Measurements from ENCODE around the gene NFYA. TPM values are rescaled to one million over a fixed set of nuclear protein-coding genes. Genes with fewer than 3 reads are reported as not detected.

The NFYA gene
- total RNA-seq, 1 experiment from 2014 or later, result 43.0 TPM

- Histone ChIP-seq H2AFZ (ENCODE audit: low read length) (no peak overlapping the region), H3K79me1 (ENCODE audit: insufficient read depth, low read depth, low read length, poor library complexity, severe bottlenecking) (peaks cover 7% of the 10 kb centered on the region), H3K56ac (ENCODE audit: insufficient read length, low read depth, low read length) (no peak overlapping the region), H3K4me1 (ENCODE audit: insufficient read depth, low read length) (no peaks in the 10 kb centered on the region), H3K4ac (ENCODE audit: low read depth, low read length) (no peak overlapping the region), H4K5ac (ENCODE audit: insufficient read length, low read depth, low read length) (no peak overlapping the region), H3K27ac (ENCODE audit: insufficient read length, low read depth, low read length) (no peak overlapping the region), H3T11ph (ENCODE audit: low read length) (no peak overlapping the region), H3K9ac (ENCODE audit: extremely low read depth, insufficient read length, low read length) (no peak overlapping the region), H3K23me2 (ENCODE audit: insufficient read length, low read depth, low read length, poor library complexity, severe bottlenecking) (peaks cover 9% of the 10 kb centered on the region), H2BK12ac (ENCODE audit: insufficient read length, low read depth, low read length) (no peak overlapping the region), H4K91ac (ENCODE audit: insufficient read length, low read depth, low read length) (no peak overlapping the region), H3K4me2 (ENCODE audit: insufficient read depth, insufficient read length, low read length) (no peak overlapping the region), H2AK5ac (ENCODE audit: insufficient read length, low read length) (no peak overlapping the region), H2BK120ac (ENCODE audit: low read depth, low read length, poor library complexity, severe bottlenecking) (no peak overlapping the region), H2BK15ac (ENCODE audit: low read depth, low read length) (no peak overlapping the region), H3K14ac (ENCODE audit: insufficient read depth, low read length) (no peak overlapping the region), H2BK20ac (ENCODE audit: low read depth, low read length, poor library complexity, severe bottlenecking) (no peak overlapping the region), H3K9me3 (ENCODE audit: control insufficient read depth, low read depth, low read length) (no peaks in the 10 kb centered on the region), H4K20me1 (ENCODE audit: control insufficient read depth, insufficient read depth, insufficient read length) (peaks cover 2% of the 10 kb centered on the region), H2BK5ac (ENCODE audit: insufficient read length, low read length) (no peak overlapping the region), H3K79me2 (ENCODE audit: insufficient read depth, low read length) (peaks cover 42% of the 10 kb centered on the region), H3K18ac (ENCODE audit: insufficient read length, low read depth, low read length) (no peak overlapping the region), H4K8ac (replicated peaks; ENCODE audit: insufficient read length, low read depth, low read length) (no peak overlapping the region), H3K23ac (ENCODE audit: insufficient read length, low read depth, low read length) (no peak overlapping the region), H3K27me3 (ENCODE audit: insufficient read depth, low read length) (no peaks in the 10 kb centered on the region)
- peak overlapping the region; percentile 0 to 78 (median 42); a peak in 2 of 7 replicates for H3K27ac Mint-ChIP-seq
- TF ChIP-seq, protein P1, sequence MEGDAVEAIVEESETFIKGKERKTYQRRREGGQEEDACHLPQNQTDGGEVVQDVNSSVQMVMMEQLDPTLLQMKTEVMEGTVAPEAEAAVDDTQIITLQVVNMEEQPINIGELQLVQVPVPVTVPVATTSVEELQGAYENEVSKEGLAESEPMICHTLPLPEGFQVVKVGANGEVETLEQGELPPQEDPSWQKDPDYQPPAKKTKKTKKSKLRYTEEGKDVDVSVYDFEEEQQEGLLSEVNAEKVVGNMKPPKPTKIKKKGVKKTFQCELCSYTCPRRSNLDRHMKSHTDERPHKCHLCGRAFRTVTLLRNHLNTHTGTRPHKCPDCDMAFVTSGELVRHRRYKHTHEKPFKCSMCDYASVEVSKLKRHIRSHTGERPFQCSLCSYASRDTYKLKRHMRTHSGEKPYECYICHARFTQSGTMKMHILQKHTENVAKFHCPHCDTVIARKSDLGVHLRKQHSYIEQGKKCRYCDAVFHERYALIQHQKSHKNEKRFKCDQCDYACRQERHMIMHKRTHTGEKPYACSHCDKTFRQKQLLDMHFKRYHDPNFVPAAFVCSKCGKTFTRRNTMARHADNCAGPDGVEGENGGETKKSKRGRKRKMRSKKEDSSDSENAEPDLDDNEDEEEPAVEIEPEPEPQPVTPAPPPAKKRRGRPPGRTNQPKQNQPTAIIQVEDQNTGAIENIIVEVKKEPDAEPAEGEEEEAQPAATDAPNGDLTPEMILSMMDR (conservative IDR thresholded peaks at IDR 0.05), result no peak
- DNase-seq, result no peak
- no peaks in the 10 kb centered on the region for H3K27me3 Mint-ChIP-seq (ENCODE audit: low read depth)
- H3K4me1 Mint-ChIP-seq, result peaks cover 30 to 33% of the 10 kb centered on the region in 2 experiments
- peak overlapping the region; percentile 91 to 92 for H3K4me3 Mint-ChIP-seq
- WGBS (ENCODE audit: extremely low coverage, insufficient read length, low lambda C conversion rate), result no CpG with 5 or more reads among the region's 4 CpGs
- peaks cover 15 to 37% (median 30%) of the 10 kb centered on the region in 3 experiments; a peak in 6 of 7 replicates for H3K36me3 Mint-ChIP-seq (ENCODE audit: insufficient read depth in 1 of 3, low read depth in 3 of 3)
- no peaks in the 10 kb centered on the region; a peak in 1 of 5 replicates for H3K9me3 Mint-ChIP-seq
Observed at GRCh38 chr6:41075651-41076626, 3.2 kb downstream of the NFYA start.

All from H9 (cell line).